ENCODE results near the gene GDF10.

GDF10 gene

GRCh38 chr10:47332946-47333345 is 32.9 kb downstream of the GDF10 start:
- no peak for DNase-seq

- no peak for DNase-seq
Observed at GRCh38 chr10:47333532-47333931, 33.5 kb downstream of the GDF10 start.

- DNase-seq, result peak in 1 of 58 donors; percentile 15
Observed at GRCh38 chr10:47334466-47335295, 34.7 kb downstream of the GDF10 start.

- no peak for DNase-seq
Observed at GRCh38 chr10:47335906-47336305, 35.9 kb downstream of the GDF10 start.

GRCh38 chr10:47336387-47337134 is 36.6 kb downstream of the GDF10 start:
- DNase-seq, result no peak

GRCh38 chr10:47337310-47337709 is 37.3 kb downstream of the GDF10 start:
- DNase-seq, result peak in 9 of 58 donors; percentile 17 to 54 (median 28)

- no peak for DNase-seq
Observed at GRCh38 chr10:47339186-47339735, 39.3 kb downstream of the GDF10 start.

GRCh38 chr10:47339759-47340607 is 40.0 kb downstream of the GDF10 start:
- no peak for DNase-seq

GRCh38 chr10:47340608-47341170 is 40.7 kb downstream of the GDF10 start:
- peak in 24 of 58 donors; percentile 6 to 65 (median 20) for DNase-seq

GRCh38 chr10:47344996-47345870 is 45.2 kb downstream of the GDF10 start:
- DNase-seq, result no peak

GRCh38 chr10:47346581-47347302 is 46.7 kb downstream of the GDF10 start:
- DNase-seq, result no peak

GRCh38 chr10:47347303-47347675 is 47.3 kb downstream of the GDF10 start:
- DNase-seq, result no peak

GRCh38 chr10:47348138-47348651 is 48.2 kb downstream of the GDF10 start, which contains the start of gene RBP3:
Gene RBP3 (plus strand): TSS chr10:47348363. CDS start chr10:47348485, 122 bp downstream.
- no peak for DNase-seq

- DNase-seq, result no peak
Observed at GRCh38 chr10:47348661-47349470, 48.9 kb downstream of the GDF10 start.

- DNase-seq, result no peak
Observed at GRCh38 chr10:47349516-47349915, 49.5 kb downstream of the GDF10 start.

GRCh38 chr10:47349941-47350371 is 50.0 kb downstream of the GDF10 start:
- DNase-seq, result no peak

- no peak for DNase-seq
Observed at GRCh38 chr10:47350671-47351640, 51.0 kb downstream of the GDF10 start.
